HepG2 (cell line): Measurements from ENCODE around the gene SMYD2. TPM values are rescaled to one million over a fixed set of nuclear protein-coding genes. Genes with fewer than 3 reads are reported as not detected.

Experiments
- FOXA3 ChIP-seq: IDR thresholded peaks from 2 replicates; pipeline ENCODE4 v1.6.1; 2016; ENCODE audit warnings: missing genetic modification reagents, missing compliant biosample characterization
- IKZF5 ChIP-seq: IDR thresholded peaks from 2 replicates; pipeline ENCODE4 v1.6.1; 2018; ENCODE audit warnings: missing genetic modification reagents, mild to moderate bottlenecking, missing compliant biosample characterization
- MTF2 ChIP-seq: sonication (generic); formaldehyde crosslinking; IDR thresholded peaks from 2 replicates; pipeline ENCODE4 v1.5.0; 2020; ENCODE audit warnings: missing genetic modification reagents, borderline replicate concordance
- NFAT5 ChIP-seq: sonication (generic); formaldehyde crosslinking; IDR thresholded peaks from 2 replicates; pipeline ENCODE4 v1.4.0; 2020; ENCODE audit warnings: missing genetic modification reagents
- PLSCR1 ChIP-seq: sonication (generic); formaldehyde crosslinking; IDR thresholded peaks from 2 replicates; pipeline ENCODE4 v1.5.0; 2020; ENCODE audit warnings: missing genetic modification reagents, mild to moderate bottlenecking, borderline replicate concordance
- TERF1 ChIP-seq: sonication (generic); formaldehyde crosslinking; IDR thresholded peaks from 2 replicates; pipeline ENCODE4 v1.8.0; 2022; ENCODE audit warnings: mild to moderate bottlenecking, missing genetic modification reagents, moderate library complexity
- THRA ChIP-seq: sonication (generic); formaldehyde crosslinking; IDR thresholded peaks from 2 replicates; pipeline ENCODE4 v1.4.0; 2020; ENCODE audit warnings: missing genetic modification reagents, borderline replicate concordance
- ZBED4 ChIP-seq: sonication (generic); formaldehyde crosslinking; IDR thresholded peaks from 2 replicates; pipeline ENCODE4 v1.4.0; 2020; ENCODE audit warnings: missing genetic modification reagents, borderline replicate concordance
- ZNF20 ChIP-seq: sonication (generic); formaldehyde crosslinking; IDR thresholded peaks from 2 replicates; pipeline ENCODE4 v1.4.0; 2020; ENCODE audit warnings: mild to moderate bottlenecking, moderate library complexity, missing genetic modification reagents
- ZNF362 ChIP-seq: sonication (generic); formaldehyde crosslinking; IDR thresholded peaks from 2 replicates; pipeline ENCODE4 v1.4.0; 2020; ENCODE audit warnings: missing genetic modification reagents, mild to moderate bottlenecking, borderline replicate concordance
- polyA plus RNA-seq, 8 experiments: library from polyadenylated mRNA; depleted of rRNA in 3 of 8; stranded (reverse) in 7 of 8; unstranded in 1 of 8; fragments of >200 nt; fragmentation: Illumina TruSeq in 4 of 8; extraction: Trizol in 4 of 8; gene quantifications; 2 replicates each; pipeline versions ENCODE4 v1.2.1 to v1.2.3, GENCODE V29; 2011 to 2016; ENCODE audit warnings: low read depth in 4 of 8, missing spikeins in 1 of 8, mixed read lengths in 1 of 8; ENCODE audit not compliant: insufficient read depth in 1 of 8
- total RNA-seq, 5 experiments: library from RNA; depleted of rRNA; stranded (reverse); fragments of >200 nt; fragmentation: Illumina TruSeq; extraction: Trizol; gene quantifications; 2 replicates each; pipeline ENCODE4 v1.2.3, GENCODE V29; 2016; ENCODE audit warnings: low read depth in 1 of 5

The SMYD2 gene
- total and polyA plus RNA-seq, 2 of the 13 experiments (the other 11 are each of a cell fraction or from before 2014, with no cell fraction given): 72.7 to 139 TPM

GRCh38 chr1:214261206-214262123, 19.5 kb upstream of the SMYD2 start (continued):
- peak; percentile 34; the same call in 1 of the 2 replicates for TF ChIP-seq IKZF5 (CRISPR knock-in tag)
- TF ChIP-seq ZNF362: no peak
- TF ChIP-seq NFAT5: no peak
- peak; percentile 85; the same call in 1 of the 2 replicates for TF ChIP-seq MTF2 (CRISPR knock-in tag)
- TF ChIP-seq ZBED4 (CRISPR knock-in tag): no peak
- no peak for TF ChIP-seq PLSCR1 (CRISPR knock-in tag)
- no peak for TF ChIP-seq TERF1 (CRISPR knock-in tag)
- TF ChIP-seq THRA (CRISPR knock-in tag): peak; percentile 36; the same call in 1 of the 2 replicates
- TF ChIP-seq FOXA3 (CRISPR knock-in tag): peak; percentile 36; the same call in 1 of the 2 replicates
- TF ChIP-seq ZNF20 (CRISPR knock-in tag): no peak
